Measurements from ENCODE around the gene URGCP. TPM values are rescaled to one million over a fixed set of nuclear protein-coding genes. Genes with fewer than 3 reads are reported as not detected.

The URGCP gene
- total and polyA plus RNA-seq, 2 donors (not counting 1 experiment from before 2014, with no cell fraction given): 18.3 to 42.1 TPM

GRCh38 chr7:43876241-43876640 lies 30.2 kb downstream of the URGCP start:
- peaks cover 38% of the 10 kb centered on the region for H3K36me3 ChIP-seq (ENCODE audit: control insufficient read depth, insufficient read depth, low read length)

GRCh38 chr7:43873300-43873699 lies 33.1 kb downstream of the URGCP start:
- Histone ChIP-seq H3K4me2 (ENCODE audit: extremely low read depth, insufficient read depth, low read length) (peak overlapping the region; percentile 65), H3K9me3 (ENCODE audit: control insufficient read depth, insufficient read depth, low read depth, low read length) (no peaks in the 10 kb centered on the region), H3K4me1 (ENCODE audit: control insufficient read depth, extremely low read depth, insufficient read depth, low read length) (peaks cover 30% of the 10 kb centered on the region), H3K36me3 (ENCODE audit: control insufficient read depth, insufficient read depth, low read length) (peaks cover 26% of the 10 kb centered on the region), H3K27me3 (ENCODE audit: control insufficient read depth, insufficient read depth, low read length) (no peaks in the 10 kb centered on the region), H2AFZ (ENCODE audit: low read length) (no peak overlapping the region), H3K4me3 (replicated peaks in 1 of 4; ENCODE audit: control extremely low read depth in 1 of 4, insufficient read depth in 1 of 4, low read depth in 3 of 4, low read length in 4 of 4) (peak overlapping the region in 1 of 4 experiments; percentile 6), H4K20me1 (ENCODE audit: control insufficient read depth, extremely low read depth, insufficient read depth, low read length) (no peaks in the 10 kb centered on the region), H3K27ac (ENCODE audit: insufficient read depth, low read length) (peak overlapping the region; percentile 95), H3K79me2 (ENCODE audit: control insufficient read depth, insufficient read depth, low read length) (peaks cover 17% of the 10 kb centered on the region), H3K9ac (ENCODE audit: insufficient read depth, low read length) (peak overlapping the region; percentile 10)
- no peak for TF ChIP-seq EZH2 (IDR thresholded peaks at IDR 0.05; ENCODE audit: low read length, missing control alignments)
- no peak for TF ChIP-seq CTCF (conservative IDR thresholded peaks at IDR 0.05 in 1 of 2, IDR thresholded peaks at IDR 0.05 in 1 of 2; ENCODE audit: low read depth in 1 of 2, low read length in 2 of 2)
- peak; percentile 78 to 93 for DNase-seq (ENCODE audit: low read depth in 2 of 2)

More at GRCh38 chr7:43876241-43876640, 30.2 kb downstream of the URGCP start:
- peaks cover 15% of the 10 kb centered on the region for H3K79me2 ChIP-seq (ENCODE audit: control insufficient read depth, insufficient read depth, low read length)
- no peak overlapping the region for H3K9ac ChIP-seq (ENCODE audit: insufficient read depth, low read length)
- no peaks in the 10 kb centered on the region for H3K9me3 ChIP-seq (ENCODE audit: control insufficient read depth, insufficient read depth, low read depth, low read length)
- H3K4me2 ChIP-seq (ENCODE audit: extremely low read depth, insufficient read depth, low read length): no peak overlapping the region
- TF ChIP-seq EZH2 (IDR thresholded peaks at IDR 0.05; ENCODE audit: low read length, missing control alignments) (no peak), CTCF (conservative IDR thresholded peaks at IDR 0.05 in 1 of 2, IDR thresholded peaks at IDR 0.05 in 1 of 2; ENCODE audit: low read depth in 1 of 2, low read length in 2 of 2) (no peak)
- no peaks in the 10 kb centered on the region for H4K20me1 ChIP-seq (ENCODE audit: control insufficient read depth, extremely low read depth, insufficient read depth, low read length)
- no peak overlapping the region for H3K27ac ChIP-seq (ENCODE audit: insufficient read depth, low read length)
- H3K27me3 ChIP-seq (ENCODE audit: control insufficient read depth, insufficient read depth, low read length): no peaks in the 10 kb centered on the region
- DNase-seq (ENCODE audit: low read depth in 2 of 2): no peak
- no peak overlapping the region for H3K4me3 ChIP-seq (replicated peaks in 1 of 4; ENCODE audit: control extremely low read depth in 1 of 4, insufficient read depth in 1 of 4, low read depth in 3 of 4, low read length in 4 of 4)
- no peak overlapping the region for H2AFZ ChIP-seq (ENCODE audit: low read length)
- H3K4me1 ChIP-seq (ENCODE audit: control insufficient read depth, extremely low read depth, insufficient read depth, low read length): peaks cover 33% of the 10 kb centered on the region

GRCh38 chr7:43872406-43873110 lies 33.8 kb downstream of the URGCP start:
- Histone ChIP-seq H3K9ac (ENCODE audit: insufficient read depth, low read length) (peak overlapping the region; percentile 10), H3K4me1 (ENCODE audit: control insufficient read depth, extremely low read depth, insufficient read depth, low read length) (peaks cover 30% of the 10 kb centered on the region), H3K4me2 (ENCODE audit: extremely low read depth, insufficient read depth, low read length) (peak overlapping the region; percentile 65)

More at GRCh38 chr7:43872406-43873110, 33.8 kb downstream of the URGCP start:
- Histone ChIP-seq H3K4me3 (replicated peaks in 1 of 4; ENCODE audit: control extremely low read depth in 1 of 4, insufficient read depth in 1 of 4, low read depth in 3 of 4, low read length in 4 of 4) (peak overlapping the region in 1 of 4 experiments; percentile 27), H3K9me3 (ENCODE audit: control insufficient read depth, insufficient read depth, low read depth, low read length) (no peaks in the 10 kb centered on the region), H3K36me3 (ENCODE audit: control insufficient read depth, insufficient read depth, low read length) (peaks cover 18% of the 10 kb centered on the region), H2AFZ (ENCODE audit: low read length) (no peak overlapping the region), H3K27me3 (ENCODE audit: control insufficient read depth, insufficient read depth, low read length) (no peaks in the 10 kb centered on the region), H3K79me2 (ENCODE audit: control insufficient read depth, insufficient read depth, low read length) (peaks cover 15% of the 10 kb centered on the region), H4K20me1 (ENCODE audit: control insufficient read depth, extremely low read depth, insufficient read depth, low read length) (no peaks in the 10 kb centered on the region), H3K27ac (ENCODE audit: insufficient read depth, low read length) (peak overlapping the region; percentile 95)
- peak; percentile 87 to 91 for DNase-seq (ENCODE audit: low read depth in 2 of 2)
- no peak for TF ChIP-seq CTCF (conservative IDR thresholded peaks at IDR 0.05 in 1 of 2, IDR thresholded peaks at IDR 0.05 in 1 of 2; ENCODE audit: low read depth in 1 of 2, low read length in 2 of 2)
- no peak for TF ChIP-seq EZH2 (IDR thresholded peaks at IDR 0.05; ENCODE audit: low read length, missing control alignments)
